Natural killer cell (primary cell): Measurements from ENCODE around the gene REG1A. TPM values are rescaled to one million over a fixed set of nuclear protein-coding genes. Genes with fewer than 3 reads are reported as not detected.

Source experiments
- ATAC-seq, 3 donors: fragments of 150-1000 bp in 2 of 3; fragments of 200-7000 bp in 1 of 3; cut with Tn5 transposase; 1 replicate in 1 of 3; 2 replicates in 2 of 3; pipeline ENCODE4 v1.10.0; 2021; ENCODE audit warnings: mild to moderate bottlenecking in 2 of 3, moderate library complexity in 2 of 3
- DNase-seq, 2 donors: peaks; one replicate each; pipeline versions ENCODE4 v3.0.0 to v3.0.0-alpha.2; 2013 to 2021; ENCODE audit warnings: mixed read lengths in 1 of 2
- H3K27ac ChIP-seq: one replicate; pipeline ENCODE4 v1.5.1; 2013; ENCODE audit warnings: mild to moderate bottlenecking, low read length
- H3K27me3 ChIP-seq: one replicate; pipeline ENCODE4 v1.6.1; 2013; ENCODE audit warnings: low read length; ENCODE audit not compliant: control insufficient read depth, insufficient read depth
- H3K36me3 ChIP-seq: one replicate; pipeline ENCODE4 v1.6.1; 2013; ENCODE audit warnings: low read length; ENCODE audit not compliant: control insufficient read depth, insufficient read depth
- H3K4me1 ChIP-seq: one replicate; pipeline ENCODE4 v1.6.1; 2013; ENCODE audit warnings: low read length; ENCODE audit not compliant: control insufficient read depth, insufficient read depth
- H3K4me3 ChIP-seq: one replicate; pipeline ENCODE4 v1.5.1; 2013; ENCODE audit warnings: low read length
- H3K9me3 ChIP-seq: one replicate; pipeline ENCODE4 v1.6.1; 2013; ENCODE audit warnings: low read length; ENCODE audit not compliant: control insufficient read depth, insufficient read depth
- H3K27ac Mint-ChIP-seq, 2 donors: one replicate each; pipeline ENCODE4 v1.8.0; 2022; ENCODE audit warnings: mild to moderate bottlenecking in 2 of 2, mixed read lengths in 2 of 2, moderate library complexity in 1 of 2
- H3K27me3 Mint-ChIP-seq, 2 donors: one replicate each; pipeline ENCODE4 v1.8.0; 2022; ENCODE audit warnings: low read depth in 2 of 2, mixed read lengths in 2 of 2
- H3K36me3 Mint-ChIP-seq: one replicate; pipeline ENCODE4 v1.8.0; 2022; ENCODE audit warnings: mixed read lengths
- H3K4me1 Mint-ChIP-seq, 2 donors: one replicate each; pipeline ENCODE4 v1.8.0; 2022; ENCODE audit warnings: mixed read lengths in 2 of 2
- H3K4me3 Mint-ChIP-seq: one replicate; pipeline ENCODE4 v1.8.0; 2022; ENCODE audit warnings: mild to moderate bottlenecking, moderate library complexity, mixed read lengths
- H3K9me3 Mint-ChIP-seq, 2 donors: one replicate each; pipeline ENCODE4 v1.8.0; 2022; ENCODE audit warnings: mixed read lengths in 2 of 2
- CTCF ChIP-seq: fragments of 200-600 bp; IDR thresholded peaks from one replicate; pipeline ENCODE4 v1.8.0; 2022; ENCODE audit warnings: antibody characterized with exemption
- WGBS: methylation state at CpG from one replicate; pipeline ENCODE4 v1.1.7; 2013; ENCODE audit warnings: missing lambda C conversion rate; ENCODE audit not compliant: insufficient coverage; 5-methylcytosine and 5-hydroxymethylcytosine counted together
- intact Hi-C: fragments of 100-400 bp; cut with micrococcal nuclease; formaldehyde crosslinking; loops from one replicate; pipeline ENCODE4 v1.14.2; 2022
- total RNA-seq, 4 donors: library from RNA; stranded (reverse); fragments of 120-200 nt in 1 of 4; gene quantifications; one replicate each; pipeline versions ENCODE4 v1.2.3 to v1.2.4, GENCODE V29; 2013 to 2022

Gene REG1A
- total RNA-seq, 3 donors from 2014 or later (not counting 1 experiment from before 2014, with no cell fraction given): not detected

- H3K36me3 ChIP-seq: no peaks in the 10 kb centered on the region
- TF ChIP-seq CTCF: no peak
- H3K4me1 ChIP-seq: no peaks in the 10 kb centered on the region
- H3K9me3 ChIP-seq: peaks cover 3% of the 10 kb centered on the region
- Mint-ChIP-seq H3K9me3 (peaks cover 9 to 15% of the 10 kb centered on the region in 2 donors), H3K4me1 (no peaks in the 10 kb centered on the region), H3K27me3 (no peaks in the 10 kb centered on the region), H3K36me3 (no peaks in the 10 kb centered on the region), H3K27ac (no peak overlapping the region), H3K4me3 (no peak overlapping the region)
- no peak overlapping the region for H3K4me3 ChIP-seq
- no peak overlapping the region for H3K27ac ChIP-seq
- intact Hi-C loops: no loop called here
- ATAC-seq (no peak), DNase-seq (no peak)
- WGBS: 26% methylated on average over 5 of the region's 9 CpGs
- no peaks in the 10 kb centered on the region for H3K27me3 ChIP-seq
Measured at GRCh38 chr2:79124907-79125720, 4.8 kb downstream of the REG1A start.

GRCh38 chr2:79125721-79125985 lies 5.4 kb downstream of the REG1A start:
- Histone ChIP-seq H3K4me1 (no peaks in the 10 kb centered on the region), H3K9me3 (peaks cover under 1% of the 10 kb centered on the region), H3K27me3 (no peaks in the 10 kb centered on the region), H3K4me3 (no peak overlapping the region), H3K36me3 (no peaks in the 10 kb centered on the region), H3K27ac (no peak overlapping the region)
- Mint-ChIP-seq H3K4me3 (no peak overlapping the region), H3K9me3 (peaks cover 9 to 15% of the 10 kb centered on the region in 2 donors), H3K4me1 (no peaks in the 10 kb centered on the region), H3K36me3 (no peaks in the 10 kb centered on the region), H3K27ac (no peak overlapping the region), H3K27me3 (no peaks in the 10 kb centered on the region)
- intact Hi-C loops: no loop called here
- 90% methylated on average over 3 of the region's 3 CpGs for WGBS
- DNase-seq: no peak
- no peak for TF ChIP-seq CTCF
- ATAC-seq: no peak

GRCh38 chr2:79128406-79128805 lies 8.1 kb downstream of the REG1A start:
- peaks cover 8 to 15% of the 10 kb centered on the region in 2 donors for H3K9me3 Mint-ChIP-seq
- no peak overlapping the region for H3K4me3 ChIP-seq
- H3K4me1 ChIP-seq: no peaks in the 10 kb centered on the region
- H3K36me3 Mint-ChIP-seq: no peaks in the 10 kb centered on the region
- no peaks in the 10 kb centered on the region for H3K36me3 ChIP-seq
- H3K27me3 ChIP-seq: no peaks in the 10 kb centered on the region
- no peaks in the 10 kb centered on the region for H3K9me3 ChIP-seq
- H3K4me3 Mint-ChIP-seq: no peak overlapping the region
- ATAC-seq: no peak
- DNase-seq: no peak
- 96% methylated on average over 2 of the region's 3 CpGs for WGBS
- no peak overlapping the region for H3K27ac Mint-ChIP-seq
- no peaks in the 10 kb centered on the region for H3K27me3 Mint-ChIP-seq
- no peak overlapping the region for H3K27ac ChIP-seq
- no peaks in the 10 kb centered on the region for H3K4me1 Mint-ChIP-seq
- intact Hi-C loops: no loop called here
- no peak for TF ChIP-seq CTCF

- Mint-ChIP-seq H3K9me3 (peaks cover 7 to 18% of the 10 kb centered on the region in 2 donors), H3K4me1 (no peaks in the 10 kb centered on the region), H3K27me3 (no peaks in the 10 kb centered on the region), H3K27ac (no peak overlapping the region), H3K36me3 (no peaks in the 10 kb centered on the region), H3K4me3 (no peak overlapping the region)
- Histone ChIP-seq H3K4me1 (no peaks in the 10 kb centered on the region), H3K27ac (no peak overlapping the region), H3K9me3 (no peaks in the 10 kb centered on the region), H3K27me3 (no peaks in the 10 kb centered on the region), H3K36me3 (no peaks in the 10 kb centered on the region), H3K4me3 (no peak overlapping the region)
- DNase-seq: no peak
- intact Hi-C loops: no loop called here
- 94% methylated on average over 6 of the region's 6 CpGs for WGBS
- no peak for ATAC-seq
- no peak for TF ChIP-seq CTCF
Measured at GRCh38 chr2:79129260-79129659, 9.0 kb downstream of the REG1A start.
